ENCODE data around the gene NRDC.

DNA sequence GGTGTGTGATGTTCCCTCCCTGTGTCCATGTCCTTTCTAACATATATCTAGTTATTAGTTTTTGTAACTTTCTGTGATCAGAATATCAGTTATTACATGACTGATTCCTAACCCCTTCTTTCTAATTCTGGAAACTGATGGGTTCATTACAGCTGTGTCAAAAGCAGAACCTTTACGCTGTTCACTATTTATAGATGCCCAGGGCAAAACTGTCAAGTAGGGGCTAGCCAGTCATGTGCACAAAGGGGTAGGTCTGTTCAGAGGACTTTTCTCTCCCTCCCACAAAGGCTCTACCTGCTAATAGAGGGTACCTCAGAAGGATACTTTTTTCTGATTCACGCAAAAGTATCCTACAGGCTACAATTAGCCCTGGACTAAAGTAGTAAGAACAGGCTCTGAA lies 79.2 kb downstream of the NRDC start:
- TF ChIP-seq FOXP2 (optimal IDR thresholded peaks at IDR 0.05; ENCODE audit: control extremely low read depth, extremely low read length, insufficient read depth) (no peak), EZH2 (IDR thresholded peaks at IDR 0.05) (no peak), POLR2AphosphoS5 (IDR thresholded peaks at IDR 0.05; ENCODE audit: borderline replicate concordance, low read depth, low read length) (no peak)

Data from SK-N-MC (cell line).